Colon (tissue), 2 donors: ENCODE data around the gene CNTNAP3B.
"Not testable (repeated sequence)": the region's sequence is repeated elsewhere in the genome, so short reads cannot be mapped to it uniquely, and the experiment has no call there.

Experiments used
- FAIRE-seq: peaks from 2 replicates; lab custom pipeline; 2012; peaks lifted over from hg19 to GRCh38; lab: Jason Lieb, UNC
- donor health status: control.
- donor health status: control.

The CNTNAP3B gene

DNA sequence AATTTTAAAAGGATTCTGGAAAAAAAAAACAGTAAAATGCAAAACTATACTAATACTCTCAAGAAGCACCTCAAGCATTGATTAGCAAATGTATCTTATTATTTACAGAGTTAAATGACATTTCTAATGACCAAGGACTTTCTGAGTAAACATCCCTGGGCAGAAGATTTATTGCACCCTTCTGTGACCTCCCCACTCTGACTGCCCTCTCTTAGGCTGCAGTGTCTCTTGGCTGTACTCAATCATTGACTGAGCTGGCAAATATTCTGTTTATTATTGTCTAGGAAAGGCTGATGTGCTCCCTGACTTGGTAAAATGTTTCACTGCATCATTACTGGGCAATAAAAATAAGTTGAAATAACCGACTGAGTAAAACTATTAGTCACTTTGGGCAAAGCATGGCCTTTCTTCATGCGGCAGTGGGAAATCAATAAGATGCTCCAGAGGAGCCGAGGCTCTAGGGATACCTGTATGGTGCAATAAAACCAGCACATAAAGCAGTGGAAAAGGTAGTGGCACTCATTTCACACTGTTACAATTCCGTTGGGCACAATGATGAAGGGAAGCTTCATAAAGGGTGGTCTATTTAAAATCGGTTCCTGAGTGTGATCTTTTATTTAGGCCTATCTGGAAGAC, 151.1 kb downstream of the CNTNAP3B start:
- FAIRE-seq: not testable (repeated sequence)

DNA sequence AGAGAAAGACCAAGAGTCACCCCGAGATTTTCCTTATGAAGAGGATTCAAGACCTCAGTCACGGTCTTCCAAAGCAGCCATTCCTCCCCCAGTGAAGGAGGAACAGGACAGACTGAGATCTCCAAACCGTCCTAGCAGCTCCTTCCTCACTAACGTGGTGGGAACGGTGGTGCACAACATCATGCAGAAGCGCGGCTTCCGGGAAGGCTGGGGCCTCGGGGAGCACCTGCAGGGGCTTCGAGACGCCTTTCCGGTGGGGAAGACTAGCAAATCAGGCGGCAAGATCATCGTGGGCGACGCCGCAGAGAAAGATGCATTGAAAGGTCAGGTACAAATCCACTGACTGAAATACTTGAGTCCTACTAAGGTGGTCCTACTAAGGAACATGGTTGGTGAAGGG, 154.3 kb downstream of the CNTNAP3B start:
- FAIRE-seq: not testable (repeated sequence)

DNA sequence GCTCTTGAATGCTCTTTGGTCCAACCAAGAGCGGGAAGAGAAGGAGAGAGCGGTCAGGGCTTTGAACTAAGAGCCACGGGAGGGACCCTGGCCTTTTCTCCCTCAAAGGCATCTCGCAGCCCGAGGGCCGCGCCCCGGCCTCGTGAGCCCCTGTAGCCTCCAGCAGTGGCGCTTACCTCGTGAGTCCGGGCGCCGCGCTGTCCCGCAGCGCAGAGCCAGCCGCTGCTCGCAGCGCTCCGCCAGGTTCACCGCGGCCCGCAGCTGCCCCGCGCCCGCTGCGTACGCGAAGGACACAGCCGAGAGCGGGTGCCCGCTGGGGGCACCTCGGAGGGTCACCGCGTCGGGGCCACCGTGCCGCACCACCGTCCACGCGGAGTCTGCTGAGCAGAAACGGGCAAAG, 176.2 kb downstream of the CNTNAP3B start:
- FAIRE-seq: not testable (repeated sequence)

DNA sequence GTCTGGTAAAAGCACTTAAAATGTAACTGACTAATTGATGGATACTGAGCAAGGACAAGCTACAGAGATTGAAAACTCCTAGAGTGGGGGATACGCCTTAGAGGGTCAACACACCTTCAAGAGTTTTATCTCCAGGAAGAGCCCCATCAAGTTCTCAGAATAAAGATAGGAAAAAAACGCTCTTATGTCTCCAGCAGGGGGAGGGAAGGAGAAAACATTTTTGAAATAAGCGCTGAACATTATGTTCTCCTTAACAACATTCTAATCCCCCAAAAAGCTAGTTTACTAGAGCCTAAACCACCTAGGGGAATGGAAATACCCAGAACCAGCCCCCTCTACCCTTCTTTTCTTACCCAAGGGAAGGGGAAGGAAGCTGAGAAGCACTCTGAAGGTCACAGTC, 187.5 kb downstream of the CNTNAP3B start:
- FAIRE-seq: not testable (repeated sequence)

DNA sequence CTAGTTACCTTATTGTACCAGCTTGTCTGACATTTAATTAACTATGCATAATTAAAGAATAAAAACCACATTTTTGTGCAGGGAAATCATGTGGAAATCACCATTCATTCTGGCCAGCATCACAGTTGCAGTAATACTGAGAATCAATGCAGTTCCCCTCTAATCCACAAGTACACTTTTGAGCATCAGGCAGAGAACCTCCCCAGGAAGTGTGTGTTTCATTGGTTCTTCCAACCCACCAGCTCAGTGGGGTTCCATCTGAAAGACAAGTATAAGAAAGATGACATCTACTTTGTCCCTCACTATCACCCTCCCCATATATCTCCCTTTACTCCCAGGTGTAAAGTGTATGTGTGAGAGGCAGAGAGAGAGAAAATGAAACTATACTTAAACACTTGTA, 191.1 kb downstream of the CNTNAP3B start:
- FAIRE-seq: not testable (repeated sequence)

DNA sequence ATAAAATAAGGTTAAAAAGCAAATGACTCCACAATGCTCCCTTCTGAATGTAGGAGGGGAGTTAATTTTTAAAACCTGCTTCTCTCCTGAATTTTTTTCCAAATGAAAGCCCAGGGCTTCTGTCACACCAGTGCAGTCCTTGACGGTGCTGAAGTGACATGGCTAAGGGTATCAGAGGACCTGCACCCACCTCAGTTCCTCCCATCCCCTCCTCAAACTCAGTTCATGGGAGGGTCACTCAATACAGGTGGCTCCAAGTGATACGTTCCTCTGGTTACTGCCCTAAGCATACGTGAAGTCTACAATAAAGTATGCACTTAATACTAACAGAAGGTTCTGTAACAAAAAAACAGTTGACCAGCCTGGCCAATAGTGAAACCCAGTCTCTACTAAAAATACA, 193.5 kb downstream of the CNTNAP3B start:
- FAIRE-seq: not testable (repeated sequence)

DNA sequence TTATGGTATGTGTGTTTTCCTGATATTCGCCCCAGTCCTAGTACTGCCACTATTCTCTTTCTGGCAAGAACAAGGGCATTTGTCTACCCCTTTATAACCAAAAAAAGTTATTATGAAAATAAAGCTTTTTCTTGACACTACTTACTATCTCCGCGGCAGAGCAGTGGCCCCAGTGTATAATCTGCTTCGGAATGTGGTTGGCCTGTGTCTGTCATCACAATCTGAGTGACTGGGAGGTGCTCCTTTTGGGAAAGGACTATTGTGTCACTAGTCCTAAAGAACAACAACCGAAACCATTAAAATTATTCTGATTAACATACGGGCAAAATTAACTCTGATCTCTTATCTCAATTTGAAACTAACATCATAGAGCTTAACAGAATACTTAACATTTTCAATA, 200.1 kb downstream of the CNTNAP3B start:
- FAIRE-seq: not testable (repeated sequence)

DNA sequence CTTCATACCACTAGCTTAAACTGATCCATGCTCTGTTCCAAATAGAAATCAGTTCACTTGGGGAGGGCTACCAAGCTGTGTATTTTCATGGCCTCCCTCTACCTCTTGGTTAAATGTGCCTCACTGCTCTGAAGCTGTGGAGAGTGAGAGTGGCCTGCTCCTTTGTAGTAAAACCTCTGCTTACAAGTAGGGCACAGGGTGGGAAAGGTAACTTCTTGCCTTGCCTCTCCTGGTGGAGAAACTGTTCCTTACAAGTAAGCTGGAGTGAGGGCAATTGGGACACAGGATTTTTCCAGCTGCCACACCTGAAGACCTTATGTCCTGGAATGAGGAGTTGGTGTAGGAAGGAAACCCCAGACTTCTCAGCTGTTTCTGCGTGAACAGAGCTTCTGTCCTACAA, 211.9 kb downstream of the CNTNAP3B start:
- not testable (repeated sequence) for FAIRE-seq

DNA sequence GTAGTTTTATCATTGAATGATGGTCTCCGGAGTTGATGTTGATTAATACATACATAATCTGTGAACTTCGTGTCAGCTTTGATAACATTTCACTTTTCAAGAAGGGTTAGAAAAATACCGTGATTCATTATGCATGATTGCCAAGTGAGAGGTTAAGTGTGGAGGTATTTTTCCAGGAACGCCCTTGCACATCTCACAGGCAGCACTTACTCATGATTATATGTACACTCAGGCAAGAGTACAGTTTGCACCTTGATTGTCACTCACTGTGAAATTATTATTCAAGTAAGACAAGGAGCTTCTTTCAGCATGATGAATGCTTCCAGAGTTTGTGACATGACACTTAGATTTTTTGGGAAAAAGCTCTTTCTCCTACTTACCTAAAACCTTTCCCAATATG, 223.7 kb downstream of the CNTNAP3B start:
- FAIRE-seq: not testable (repeated sequence)

DNA sequence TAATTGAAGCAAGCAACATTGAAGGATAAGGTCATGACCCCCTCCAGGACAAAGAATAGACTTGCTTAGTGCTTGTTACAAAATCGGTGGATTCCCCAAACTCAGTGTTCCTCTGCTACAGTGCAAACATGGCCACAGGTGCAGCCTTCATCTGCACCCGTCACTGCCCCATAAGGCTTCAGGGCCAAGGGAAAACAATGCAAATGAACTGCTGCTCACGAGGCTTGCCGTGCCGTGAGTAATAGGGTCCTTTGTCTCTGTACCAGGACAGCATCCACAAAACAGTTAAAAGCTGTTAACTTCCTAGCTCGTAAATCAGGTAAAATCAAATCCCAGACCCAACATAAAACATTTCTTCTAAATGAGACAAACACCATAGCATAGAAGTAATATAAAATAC, 226.5 kb downstream of the CNTNAP3B start:
- FAIRE-seq: not testable (repeated sequence)

DNA sequence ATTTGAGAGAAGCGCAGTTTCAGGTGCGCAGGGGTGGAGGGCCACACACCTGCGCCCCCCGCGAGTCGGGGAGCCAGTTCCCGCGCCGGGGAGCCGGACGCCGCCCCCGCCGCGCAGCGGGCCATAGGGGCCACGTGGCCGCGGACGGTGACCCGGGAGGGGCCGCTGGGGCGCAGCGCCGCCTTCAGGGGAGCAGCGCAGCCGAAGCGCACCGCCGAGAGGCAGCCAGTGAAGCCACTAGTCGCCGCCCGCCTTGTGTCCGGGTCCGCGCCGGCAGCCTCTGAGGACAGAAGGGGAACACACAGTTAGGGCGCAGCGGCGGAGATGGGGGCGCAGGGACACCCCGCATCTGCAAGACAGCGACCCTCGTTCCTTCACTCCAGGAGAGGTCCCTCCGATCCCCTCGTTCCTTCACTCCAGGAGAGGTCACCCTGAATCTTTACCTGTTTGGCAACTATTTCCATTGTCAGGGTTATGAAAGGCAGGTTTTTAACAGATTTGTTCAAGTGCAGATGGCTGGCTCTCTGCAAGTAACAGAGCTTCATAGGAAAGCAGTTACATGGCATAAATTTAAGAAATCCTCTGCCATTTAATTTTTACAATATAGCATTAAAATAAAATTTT, 230.4 kb downstream of the CNTNAP3B start:
- not testable (repeated sequence) for FAIRE-seq

DNA sequence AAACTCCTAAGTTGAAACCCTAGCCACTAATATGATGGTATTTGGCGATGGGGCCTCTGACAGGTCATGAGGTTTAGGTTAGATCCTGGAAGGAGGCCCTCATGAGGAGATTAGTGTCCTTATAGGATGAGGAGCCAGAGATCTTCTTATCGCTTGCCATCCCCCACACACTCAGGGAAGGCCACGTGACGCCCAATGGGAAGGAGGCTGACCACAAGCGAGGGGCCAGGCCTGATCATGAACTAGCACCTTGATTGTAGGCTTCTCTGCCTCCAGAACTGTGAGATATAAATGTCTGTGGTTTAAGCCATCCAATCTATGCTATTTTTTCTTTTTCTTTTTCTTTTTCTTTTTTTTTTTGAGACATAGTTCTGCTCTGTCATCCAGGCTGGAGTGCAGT, 254.7 kb downstream of the CNTNAP3B start:
- FAIRE-seq: not testable (repeated sequence)

DNA sequence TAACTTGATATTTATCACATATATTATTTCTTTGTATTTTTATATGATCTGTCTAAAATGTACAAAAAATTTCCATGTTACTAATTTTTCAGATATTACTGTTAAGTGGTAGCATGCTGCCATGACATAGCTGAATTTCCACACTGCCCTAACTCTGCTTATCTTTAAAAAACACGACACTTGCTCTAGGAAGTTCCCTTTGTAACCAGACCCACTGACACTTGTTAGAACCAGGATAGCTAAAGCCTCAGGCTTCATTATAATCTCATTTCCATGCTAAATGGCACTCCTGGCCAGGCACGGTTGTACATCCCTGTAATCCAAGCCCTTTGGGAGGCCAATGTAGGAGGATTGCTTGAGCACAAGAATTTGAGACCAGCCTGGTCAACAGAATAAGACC, 273.8 kb downstream of the CNTNAP3B start:
- not testable (repeated sequence) for FAIRE-seq

DNA sequence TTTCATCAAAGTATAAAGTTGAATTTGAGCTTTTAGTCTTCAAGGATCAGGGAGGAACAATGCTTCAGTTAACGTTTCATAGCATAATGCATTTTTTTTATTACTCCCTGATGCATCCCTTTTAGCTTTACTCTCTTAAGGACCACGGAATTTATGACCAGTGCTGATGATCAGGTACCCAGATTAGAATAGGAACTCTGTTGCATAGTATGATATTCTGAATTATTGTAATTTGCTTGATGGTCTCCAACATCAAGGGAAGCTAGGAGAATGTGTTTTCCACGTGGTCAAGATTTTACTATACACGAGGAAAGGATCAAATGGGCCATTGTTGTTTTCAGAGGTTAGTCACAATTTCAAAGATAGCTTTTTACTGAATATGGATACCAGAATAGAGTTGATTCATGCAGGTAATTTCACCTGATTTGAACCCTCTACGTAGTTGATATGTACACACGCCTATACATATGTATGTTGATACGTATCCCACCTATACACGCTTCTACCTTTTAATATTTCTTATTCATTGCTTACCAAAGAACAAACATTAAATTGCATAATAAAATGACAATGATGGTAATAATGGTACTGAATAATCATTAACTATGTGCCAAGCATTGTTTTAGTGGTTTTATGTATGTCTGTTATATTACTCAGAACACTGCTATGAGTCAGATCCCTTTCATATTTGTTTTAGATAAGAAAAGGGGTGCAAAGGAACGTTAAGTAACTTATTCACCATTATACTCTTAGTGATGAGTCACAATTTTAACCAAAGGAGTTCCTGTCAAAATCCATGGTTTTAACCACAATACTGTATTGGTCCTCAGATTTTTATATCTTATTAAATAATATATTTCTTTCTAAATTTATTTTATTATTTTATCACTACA, 277.1 kb downstream of the CNTNAP3B start:
- not testable (repeated sequence) for FAIRE-seq

DNA sequence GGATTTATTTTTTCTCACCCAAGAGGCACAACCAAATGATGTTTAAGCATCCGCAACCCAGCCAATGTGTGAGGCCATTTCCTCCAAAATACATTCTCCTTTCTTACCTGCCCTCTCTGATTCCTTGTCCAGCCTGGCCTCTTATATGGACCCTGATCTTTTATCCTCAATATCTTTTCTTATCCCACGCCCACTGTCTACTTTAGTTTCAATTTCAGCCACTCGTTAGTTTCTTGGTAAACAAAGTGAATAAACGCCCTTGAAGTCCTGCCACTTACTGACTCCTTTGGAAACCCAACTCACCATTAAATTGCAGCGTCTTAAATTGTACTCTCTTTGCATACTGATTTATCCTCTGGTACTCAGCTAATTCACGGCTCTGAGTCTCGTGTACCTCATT, 281.4 kb downstream of the CNTNAP3B start:
- not testable (repeated sequence) for FAIRE-seq
